GM18951 (cell line): ENCODE data around the gene TTLL11.

Experiments
- POLR2A ChIP-seq: IDR thresholded peaks from 4 replicates; pipeline ENCODE4 v1.6.1; 2011; ENCODE audit warnings: mild to moderate bottlenecking; ENCODE audit not compliant: insufficient read length, insufficient read depth; ENCODE audit errors: extremely low read depth
- in situ Hi-C: fragments of 300-500 bp; cut with MboI; formaldehyde crosslinking; loops from one replicate; pipeline ENCODE4 v1.12.0; 2022; ENCODE audit warnings: low sequenced_read_pairs, mixed read lengths, inconsistent platforms; ENCODE audit not compliant: unreplicated experiment

TTLL11 gene

DNA sequence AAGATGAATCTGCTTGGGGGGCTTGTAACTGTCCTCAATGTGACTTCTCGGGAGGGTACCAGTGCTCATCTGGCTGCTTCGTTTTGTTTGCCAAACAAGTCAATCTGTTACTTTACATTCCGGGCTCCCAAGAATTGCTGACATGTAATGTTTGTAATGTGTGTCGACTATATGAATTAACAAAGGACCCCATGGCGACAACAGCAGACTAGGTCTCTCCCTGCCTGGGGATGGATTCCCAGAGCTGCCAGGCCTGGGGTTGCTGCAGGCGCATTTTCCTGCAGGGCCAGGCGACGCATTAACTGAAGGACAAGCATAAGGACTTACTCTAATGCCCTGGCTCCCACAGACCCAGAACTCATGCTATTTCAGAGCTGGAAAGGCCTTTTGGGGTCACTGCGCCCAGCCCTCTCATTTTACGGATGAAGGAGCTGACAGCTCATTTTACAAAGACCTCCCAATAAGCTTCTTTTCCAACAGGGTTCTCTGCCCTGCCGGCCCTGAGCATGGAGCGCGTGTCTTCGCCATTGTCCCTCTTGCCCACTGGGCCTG is 214.8 kb downstream of the TTLL11 start:
- in situ Hi-C loops: no loop called here
- TF ChIP-seq POLR2A: no peak

DNA sequence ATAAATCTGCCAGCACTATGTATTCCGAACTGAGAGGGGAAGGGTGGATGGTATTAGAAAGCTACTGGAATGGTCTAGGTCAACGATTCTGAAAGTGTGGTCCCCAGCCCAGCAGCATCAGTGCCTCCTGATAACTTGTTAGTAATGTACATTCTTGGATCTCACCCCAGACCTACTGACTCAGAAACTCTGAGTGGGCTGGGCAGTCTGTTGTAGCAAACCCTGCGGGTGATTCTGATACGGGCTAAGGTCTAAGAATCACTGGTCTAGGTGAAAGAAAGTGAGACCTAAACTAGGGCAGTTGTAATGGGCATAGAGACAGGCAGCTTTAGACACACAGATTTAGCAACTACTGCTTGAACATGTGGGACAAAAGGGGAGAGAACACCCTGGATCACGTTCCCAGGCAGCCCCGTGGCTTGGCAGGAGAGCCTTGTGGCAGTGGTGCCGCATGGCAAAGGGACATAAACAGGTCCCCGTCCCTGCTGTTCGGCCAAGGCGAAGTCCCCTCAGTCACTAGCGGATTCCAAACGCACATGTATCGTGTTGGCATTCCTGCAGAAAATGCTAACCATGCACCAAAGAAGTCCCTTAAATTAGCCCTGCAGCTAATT is 216.3 kb downstream of the TTLL11 start:
- TF ChIP-seq POLR2A: no peak
- in situ Hi-C loops: no loop called here

DNA sequence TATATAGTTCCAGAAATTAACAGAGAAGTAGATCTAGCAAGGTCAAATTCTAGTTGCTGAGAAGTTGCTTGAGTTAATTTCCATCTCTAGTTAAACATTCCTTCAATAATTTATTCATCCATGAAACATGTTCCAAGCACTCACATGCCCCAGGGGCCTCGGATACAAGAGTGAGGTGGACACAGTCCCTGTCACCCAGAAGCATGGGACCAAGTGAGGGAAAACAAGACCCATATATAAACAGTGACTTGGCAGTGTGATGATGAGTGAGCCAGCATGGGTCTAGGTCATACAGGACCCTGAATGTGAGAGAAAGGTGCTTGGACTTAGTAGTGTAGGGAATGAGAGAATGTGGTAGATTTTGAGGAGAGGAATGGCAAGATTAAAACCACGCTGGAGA is 216.9 kb downstream of the TTLL11 start:
- no peak for TF ChIP-seq POLR2A
- in situ Hi-C loops: no loop called here

DNA sequence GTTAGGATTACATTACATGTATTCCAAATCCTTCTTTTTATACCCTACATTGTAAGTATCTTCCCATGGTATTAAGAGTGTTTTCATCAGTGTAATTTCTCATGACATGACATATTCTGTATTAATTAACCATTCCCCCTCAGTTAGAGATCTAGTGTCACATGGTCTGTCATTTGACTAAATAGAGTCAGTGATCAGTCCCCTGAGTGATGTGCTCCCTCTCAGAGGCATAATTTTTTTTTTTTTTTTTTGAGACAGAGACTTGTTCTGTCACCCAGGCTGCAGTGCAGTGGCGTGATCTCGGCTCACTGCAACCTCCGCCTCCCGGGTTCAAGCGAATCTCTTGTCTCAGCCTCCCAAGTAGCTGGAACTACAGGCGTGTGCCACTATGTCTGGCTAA is 218.6 kb downstream of the TTLL11 start:
- TF ChIP-seq POLR2A: no peak
- in situ Hi-C loops: no loop called here

DNA sequence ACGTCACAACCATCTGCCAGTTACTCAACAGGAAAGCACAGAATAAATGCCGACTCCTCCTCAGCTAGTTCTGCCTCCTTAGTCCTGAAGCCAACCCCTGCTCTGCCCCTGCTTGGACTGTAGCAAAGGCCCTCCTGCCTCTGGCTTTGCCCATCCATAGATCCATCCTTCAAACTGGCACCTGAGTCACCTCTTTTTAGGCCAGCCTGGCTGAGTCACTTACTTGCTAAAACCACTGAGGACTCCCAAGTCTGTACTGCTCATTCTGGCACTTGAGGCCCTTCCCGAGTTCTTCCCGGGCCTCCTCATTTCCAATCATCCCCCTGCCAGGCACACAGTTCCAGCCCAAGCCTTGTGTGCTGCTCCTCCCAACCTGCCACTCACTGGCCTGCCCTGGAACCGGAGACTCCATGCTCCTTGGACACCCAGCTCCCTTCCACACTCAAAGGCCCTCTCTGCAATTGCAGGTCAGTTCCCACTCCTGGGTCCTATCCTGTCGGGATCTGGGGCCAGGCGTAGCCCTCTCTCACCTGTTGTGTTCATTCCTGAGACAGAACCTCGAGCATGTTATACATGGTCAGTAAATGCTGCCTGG is 221.6 kb downstream of the TTLL11 start:
- in situ Hi-C loops: no loop called here
- TF ChIP-seq POLR2A: no peak

DNA sequence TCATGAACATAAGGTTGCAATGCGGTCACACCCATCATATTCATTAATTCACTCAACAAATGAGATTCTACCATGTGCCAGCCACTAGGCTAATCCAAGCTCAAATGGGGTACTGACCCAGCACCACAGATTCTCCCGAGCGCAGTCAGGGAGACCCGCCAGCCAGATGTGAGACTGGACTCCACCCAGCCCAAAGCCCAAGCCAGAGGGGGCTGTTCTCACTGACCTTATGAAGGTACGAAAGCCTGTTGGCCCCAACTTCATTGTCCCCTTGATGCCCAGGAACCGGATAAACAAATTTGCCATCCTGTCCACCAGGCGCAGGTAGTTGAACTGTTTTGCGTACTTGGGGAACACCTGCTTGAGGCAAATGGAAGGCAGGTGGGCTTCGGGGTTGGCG is 222.8 kb downstream of the TTLL11 start:
- in situ Hi-C loops: no loop called here
- no peak for TF ChIP-seq POLR2A

DNA sequence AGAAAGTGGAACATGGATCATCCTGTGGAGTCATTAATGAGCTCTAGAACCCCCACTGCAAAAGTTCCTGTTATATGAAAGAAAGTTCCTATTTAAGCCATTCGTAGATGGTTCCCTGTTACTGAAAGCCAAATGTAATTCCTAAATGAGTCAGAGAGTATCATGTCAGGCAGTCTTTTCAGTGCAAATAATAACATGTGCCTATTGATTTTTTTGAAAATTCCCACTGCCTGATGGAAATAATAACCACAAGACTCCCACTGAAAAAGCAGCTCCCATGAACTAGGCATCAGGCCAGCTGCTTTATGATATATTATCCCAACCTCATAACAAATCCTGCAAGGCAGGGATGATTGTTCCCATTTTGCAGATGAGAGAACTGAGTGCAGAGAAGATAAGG is 224.5 kb downstream of the TTLL11 start:
- no peak for TF ChIP-seq POLR2A
- in situ Hi-C loops: no loop called here

DNA sequence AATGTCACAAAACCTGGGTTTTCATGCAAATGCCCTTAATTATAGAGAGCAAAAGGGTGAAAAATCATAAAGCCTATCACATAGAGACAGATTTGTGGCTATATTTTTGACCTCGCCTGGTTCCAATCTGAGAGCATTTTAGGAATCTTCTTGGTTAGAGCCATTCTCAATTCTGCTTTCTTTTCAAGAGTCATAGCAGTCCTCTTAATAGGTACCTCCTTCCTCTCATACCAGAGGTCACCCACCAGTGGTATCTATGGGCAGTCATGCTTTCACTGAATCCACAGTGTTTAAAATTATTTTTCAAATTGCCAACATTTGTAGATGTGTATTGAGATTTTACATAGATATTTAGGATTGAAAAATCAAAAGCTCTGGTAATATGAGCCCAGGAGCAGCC is 226.2 kb downstream of the TTLL11 start:
- in situ Hi-C loops: no loop called here
- TF ChIP-seq POLR2A: no peak

DNA sequence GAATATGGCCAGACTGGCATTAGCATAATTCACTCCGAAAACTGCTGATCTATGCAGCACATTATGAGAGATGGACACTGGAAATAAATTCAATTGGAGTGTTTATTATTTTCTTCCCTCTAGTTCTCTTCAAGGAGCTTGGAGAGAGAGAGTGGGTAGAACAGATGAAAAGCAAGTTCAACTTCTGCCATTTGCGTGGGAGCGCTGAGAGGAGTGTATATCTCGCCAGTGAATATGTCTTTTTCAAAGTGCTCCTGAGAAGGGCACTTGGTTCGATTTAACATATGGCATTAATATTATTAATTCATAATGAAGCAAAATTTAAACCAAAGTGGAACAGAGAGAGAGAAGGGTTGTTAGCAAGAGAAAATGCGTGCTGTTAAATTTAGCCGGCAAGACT is 227.2 kb downstream of the TTLL11 start:
- in situ Hi-C loops: no loop called here
- TF ChIP-seq POLR2A: no peak

DNA sequence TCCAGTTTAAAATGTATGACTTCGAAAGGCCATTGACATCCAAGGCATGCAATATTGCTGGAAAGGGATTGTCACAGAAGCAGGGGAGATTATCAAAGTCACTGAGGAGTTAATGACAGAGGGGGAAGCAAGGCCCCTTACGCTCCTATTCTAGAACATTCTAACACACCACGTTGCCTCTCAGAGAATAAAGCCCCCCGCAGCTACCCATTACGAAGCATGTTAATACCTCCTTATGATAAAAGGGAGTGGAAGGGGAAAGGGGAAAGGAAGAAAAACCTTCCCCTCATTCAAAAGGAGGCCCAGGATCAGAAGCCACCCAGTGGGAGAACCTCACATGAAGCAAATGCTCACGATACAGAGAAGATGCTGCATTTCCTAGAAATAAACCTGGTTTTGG is 228.0 kb downstream of the TTLL11 start:
- in situ Hi-C loops: no loop called here
- TF ChIP-seq POLR2A: no peak

DNA sequence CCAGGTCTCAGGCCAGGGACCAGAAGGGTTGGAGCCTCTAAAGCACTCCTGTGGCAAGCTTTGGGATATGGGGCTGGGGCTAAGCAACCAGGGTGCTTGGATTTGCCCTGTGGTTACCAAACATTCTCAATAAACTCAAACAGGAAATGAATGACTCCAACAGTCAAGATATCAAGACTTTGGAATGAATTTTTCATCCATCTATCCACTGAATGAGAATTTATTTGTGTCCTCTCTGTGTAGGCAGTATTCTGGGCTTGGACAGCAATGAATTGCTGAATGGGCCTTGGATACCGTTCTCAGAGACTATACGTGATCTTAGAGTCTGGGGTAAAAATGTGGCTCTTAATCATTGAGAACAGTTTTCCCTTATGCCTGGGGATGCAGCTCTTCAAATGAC is 229.2 kb downstream of the TTLL11 start:
- in situ Hi-C loops: no loop called here
- no peak for TF ChIP-seq POLR2A

DNA sequence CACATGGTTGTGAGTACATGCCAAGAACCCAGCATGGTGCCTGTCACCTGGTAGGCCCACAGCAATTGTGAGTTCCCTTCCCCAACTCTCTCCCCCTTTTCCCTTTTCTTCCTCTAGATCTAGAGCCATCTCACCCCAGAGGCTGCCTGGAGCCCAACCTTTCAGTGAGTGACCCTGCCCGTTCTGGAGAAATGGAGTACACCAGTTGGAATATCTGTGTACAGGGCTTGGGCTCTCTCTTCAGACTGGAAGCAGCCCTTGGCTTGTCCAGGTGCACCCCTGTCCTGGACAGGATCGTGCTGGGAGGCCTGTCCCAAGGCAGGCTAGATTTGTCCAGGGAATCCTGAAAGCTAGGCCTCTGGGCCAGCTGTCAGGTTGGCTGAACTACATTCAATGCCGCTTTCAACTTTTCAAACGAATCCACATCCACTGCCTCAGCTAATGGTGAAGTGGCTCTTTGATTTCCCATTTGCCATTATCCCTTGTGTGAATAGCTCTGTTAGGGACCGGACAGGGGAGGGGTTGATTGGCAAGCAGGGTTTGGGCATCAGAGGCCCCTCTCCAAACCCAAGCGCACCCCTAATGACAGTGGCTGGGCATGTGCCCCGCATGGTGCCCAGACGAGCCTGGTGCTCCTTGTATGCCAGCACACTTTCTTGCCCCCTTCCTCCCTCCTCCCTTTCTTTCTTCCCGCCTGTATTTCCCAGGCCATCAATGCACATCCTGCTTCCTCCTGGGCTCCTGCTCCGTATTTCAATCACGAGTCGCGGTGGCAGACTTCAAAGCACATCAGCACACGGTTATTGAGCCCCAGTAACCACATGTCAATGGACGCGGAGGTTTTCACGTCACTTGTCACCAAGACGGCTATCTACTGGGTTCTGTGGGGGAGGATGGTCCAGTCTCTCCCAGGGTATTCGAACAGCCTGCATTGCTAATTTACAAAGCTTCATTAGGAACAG is 230.5 kb downstream of the TTLL11 start:
- no peak for TF ChIP-seq POLR2A
- in situ Hi-C loops: no loop called here

DNA sequence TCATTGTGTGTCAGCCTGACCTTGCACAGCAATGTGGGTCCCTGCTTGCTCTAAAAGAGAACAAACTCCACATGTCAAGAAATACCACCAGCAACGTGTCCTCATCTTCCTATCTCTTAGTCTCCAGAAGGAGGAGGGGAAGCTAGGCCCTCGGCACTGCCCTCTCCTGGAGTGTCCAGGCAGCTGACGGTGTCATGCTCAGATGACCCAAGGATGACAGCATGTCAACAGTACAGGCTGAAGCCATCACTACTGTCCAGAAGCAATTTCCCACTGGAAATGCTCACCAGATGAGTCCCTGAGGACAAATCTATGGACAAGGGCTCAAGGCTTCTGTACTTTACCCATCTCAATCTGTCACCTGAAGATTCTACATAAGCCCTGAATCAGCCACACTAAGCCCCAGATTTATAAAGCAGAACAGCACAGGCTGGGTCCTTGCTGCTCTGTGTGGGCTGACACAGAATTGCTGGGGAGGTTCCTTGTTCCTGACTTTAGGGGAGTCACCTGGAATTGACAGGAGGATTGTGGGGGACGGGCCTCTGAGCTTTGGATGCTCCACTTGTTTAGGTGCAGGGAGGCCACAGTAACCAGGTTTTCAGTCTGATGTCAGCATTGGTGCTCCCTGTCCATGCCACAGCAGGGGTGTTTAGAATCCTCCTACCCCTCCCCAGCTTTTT is 231.5 kb downstream of the TTLL11 start:
- no peak for TF ChIP-seq POLR2A
- in situ Hi-C loops: no loop called here
